Glutamatergic neuron (in vitro differentiated cells): ENCODE measurements around the gene TEKTIP1. TPM values are rescaled to one million over a fixed set of nuclear protein-coding genes. Genes with fewer than 3 reads are reported as not detected.
A peak's percentile ranks its signal among the peaks of the same experiment; 100 is the strongest.

Experiments
- DNase-seq: peaks from one replicate; pipeline ENCODE4 v3.0.0; 2022
- H3K27ac Mint-ChIP-seq: one replicate; pipeline ENCODE4 v1.8.0; 2020; ENCODE audit warnings: mild to moderate bottlenecking, mixed read lengths, inconsistent platforms; ENCODE audit not compliant: unreplicated experiment
- H3K27me3 Mint-ChIP-seq: one replicate; pipeline ENCODE4 v1.8.0; 2020; ENCODE audit warnings: mild to moderate bottlenecking, moderate library complexity, mixed read lengths, inconsistent platforms; ENCODE audit not compliant: unreplicated experiment
- H3K36me3 Mint-ChIP-seq: one replicate; pipeline ENCODE4 v1.8.0; 2020; ENCODE audit warnings: mild to moderate bottlenecking, mixed read lengths, inconsistent platforms; ENCODE audit not compliant: unreplicated experiment
- H3K4me1 Mint-ChIP-seq: one replicate; pipeline ENCODE4 v1.8.0; 2020; ENCODE audit warnings: mild to moderate bottlenecking, low read depth, mixed read lengths, inconsistent platforms; ENCODE audit not compliant: unreplicated experiment
- H3K4me3 Mint-ChIP-seq: one replicate; pipeline ENCODE4 v1.8.0; 2020; ENCODE audit warnings: mild to moderate bottlenecking, mixed read lengths, inconsistent platforms; ENCODE audit not compliant: unreplicated experiment
- H3K9me3 Mint-ChIP-seq: one replicate; pipeline ENCODE4 v1.8.0; 2020; ENCODE audit warnings: mild to moderate bottlenecking, moderate library complexity, mixed read lengths, inconsistent platforms; ENCODE audit not compliant: unreplicated experiment
- CTCF ChIP-seq: fragments of 200-600 bp; sonication (generic); IDR thresholded peaks from one replicate; pipeline ENCODE4 v1.5.0; 2021; ENCODE audit not compliant: partially characterized antibody, unreplicated experiment
- long read RNA-seq: library from polyadenylated mRNA; unstranded; transcript quantifications from one replicate; pipeline ENCODE4 v2.0.0, GENCODE V29; 2020; ENCODE audit not compliant: unreplicated experiment
- total RNA-seq: library from RNA; stranded (reverse); fragmentation: NEBNext Ultra II Directional; extraction: Animal tissue kit (Norgen Biotek cat#: 25700); gene quantifications from one replicate; pipeline ENCODE4 v1.2.1, GENCODE V29; 2021; ENCODE audit not compliant: unreplicated experiment

TEKTIP1 gene
- 2.5 TPM for total RNA-seq
- long read RNA-seq, result 0 reads

GRCh38 chr19:3538965-3539755, at the start of gene TEKTIP1:
Gene TEKTIP1 (plus strand): TSS chr19:3539174. CDS start chr19:3539178, 4 bp downstream.
- Mint-ChIP-seq H3K4me3 (no peak within 1 kb of the TSS), H3K27ac (peak within 1 kb of the TSS; percentile 80), H3K4me1 (peaks cover 13% of the 10 kb centered on the region), H3K27me3 (peaks cover 10% of the 10 kb centered on the region), H3K9me3 (peaks cover 16% of the 10 kb centered on the region), H3K36me3 (peaks cover 4% of the 10 kb centered on the region)
- TF ChIP-seq CTCF, result no peak
- peak; percentile 50 for DNase-seq

DNA sequence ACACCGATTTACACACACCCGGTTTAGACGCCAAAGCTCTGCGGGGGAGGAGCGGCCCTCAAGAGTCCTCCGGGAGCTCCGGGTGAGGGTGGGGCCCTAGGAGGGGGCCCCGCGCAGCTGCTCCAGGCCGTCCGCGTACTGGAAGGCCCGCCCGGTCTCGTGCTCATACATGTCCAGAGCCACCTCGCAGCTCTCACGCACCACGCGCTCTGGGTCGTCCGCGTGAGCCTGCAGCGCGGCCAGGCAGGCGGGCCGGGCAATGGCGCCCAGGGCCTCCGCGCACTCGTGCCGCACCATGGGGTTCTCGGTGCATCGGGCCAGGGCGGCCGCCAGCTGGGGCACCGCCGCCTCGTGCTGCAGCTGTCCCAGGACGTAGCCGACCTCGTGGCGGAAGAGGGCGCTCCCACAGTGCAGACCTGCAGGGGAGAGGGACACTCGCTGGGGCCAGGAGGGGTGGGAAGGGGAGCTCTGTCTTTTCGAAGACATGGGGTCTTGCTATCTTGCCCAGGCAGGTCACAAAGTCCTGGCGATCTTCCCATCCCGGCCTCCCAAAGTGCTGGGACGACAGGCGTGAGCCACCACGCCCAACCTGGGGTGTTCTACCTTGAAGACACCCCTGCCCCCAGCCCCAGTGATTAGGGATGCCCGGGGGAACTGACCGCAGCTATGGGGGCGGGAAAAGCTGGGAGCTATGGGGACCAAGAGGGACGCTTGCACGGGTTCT, 47.4 kb upstream of the TEKTIP1 start:
- H3K27me3 Mint-ChIP-seq, result peaks cover 3% of the 10 kb centered on the region
- DNase-seq, result no peak
- TF ChIP-seq CTCF, result no peak
- H3K27ac Mint-ChIP-seq, result no peak overlapping the region
- peaks cover 5% of the 10 kb centered on the region for H3K36me3 Mint-ChIP-seq
- H3K4me3 Mint-ChIP-seq, result no peak overlapping the region
- no peaks in the 10 kb centered on the region for H3K9me3 Mint-ChIP-seq
- H3K4me1 Mint-ChIP-seq, result no peaks in the 10 kb centered on the region

DNA sequence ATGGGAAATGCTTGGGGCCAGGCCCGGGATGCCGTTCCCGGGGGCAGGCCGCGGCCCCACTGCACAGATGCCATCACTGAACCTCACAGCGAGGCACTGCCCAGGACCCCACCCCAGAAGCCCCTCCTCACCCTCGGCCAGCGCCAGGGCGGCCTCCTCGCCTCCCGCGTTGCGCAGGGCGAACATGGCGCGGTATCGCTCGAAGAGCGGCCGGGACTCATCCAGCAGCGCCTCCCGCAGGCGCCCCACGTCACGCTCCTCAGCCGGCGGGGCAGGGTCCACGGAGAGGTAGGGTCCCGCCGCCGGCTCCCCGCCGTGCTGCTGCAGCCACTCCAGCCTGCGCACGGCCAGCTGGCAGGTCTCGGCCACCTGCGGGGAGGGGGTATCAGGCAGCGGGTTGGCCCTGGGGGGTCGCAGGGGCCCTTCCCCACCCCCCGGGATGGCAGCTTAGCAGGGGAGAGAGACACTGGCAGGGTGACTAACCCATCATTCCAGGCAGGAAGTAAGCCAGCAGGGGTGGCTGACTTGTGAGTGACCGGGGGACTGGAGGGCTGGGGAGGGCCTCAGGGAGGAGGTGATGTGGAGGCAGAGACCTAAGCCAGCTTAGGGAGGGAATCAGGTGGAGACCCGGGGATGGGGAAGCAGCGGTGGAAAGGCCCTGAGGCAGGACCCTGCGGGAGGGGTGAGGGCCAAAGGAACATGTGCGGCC, 46.7 kb upstream of the TEKTIP1 start:
- Mint-ChIP-seq H3K9me3 (no peaks in the 10 kb centered on the region), H3K36me3 (peaks cover 5% of the 10 kb centered on the region), H3K27ac (no peak overlapping the region), H3K4me3 (no peak overlapping the region), H3K27me3 (no peaks in the 10 kb centered on the region), H3K4me1 (no peaks in the 10 kb centered on the region)
- DNase-seq, result no peak
- no peak for TF ChIP-seq CTCF

- Mint-ChIP-seq H3K4me1 (no peaks in the 10 kb centered on the region), H3K27ac (no peak overlapping the region), H3K9me3 (no peaks in the 10 kb centered on the region), H3K4me3 (no peak overlapping the region), H3K36me3 (peaks cover 3% of the 10 kb centered on the region), H3K27me3 (no peaks in the 10 kb centered on the region)
- no peak for TF ChIP-seq CTCF
- DNase-seq, result no peak
Observed at GRCh38 chr19:3492919-3493318, 46.1 kb upstream of the TEKTIP1 start.

- no peak for DNase-seq
- H3K36me3 Mint-ChIP-seq, result no peaks in the 10 kb centered on the region
Observed at GRCh38 chr19:3493651-3494050, 45.3 kb upstream of the TEKTIP1 start.

More at GRCh38 chr19:3493651-3494050, 45.3 kb upstream of the TEKTIP1 start:
- Mint-ChIP-seq H3K27ac (no peak overlapping the region), H3K4me1 (no peaks in the 10 kb centered on the region), H3K27me3 (no peaks in the 10 kb centered on the region), H3K9me3 (no peaks in the 10 kb centered on the region), H3K4me3 (no peak overlapping the region)
- TF ChIP-seq CTCF, result no peak
